Stimulated activated CD4-positive, alpha-beta T cell treated with anti-CD3 and anti-CD28 coated beads, Interleukin-1b, Interleukin-23, amount 100 ng/mL, for 1 hour (primary cell): ENCODE data around the gene CCNB1.
"Not testable (repeated sequence)": the region's sequence is repeated elsewhere in the genome, so short reads cannot be mapped to it uniquely, and the experiment has no call there.

Source experiments
- DNase-seq, 2 donors: peaks; one replicate each; pipeline ENCODE4 v3.0.0-alpha.2; 2020; ENCODE audit warnings: low read depth in 2 of 2

The CCNB1 gene

GRCh38 chr5:69184621-69185020, 17.7 kb downstream of the CCNB1 start:
- DNase-seq = no peak

GRCh38 chr5:69187342-69187741, 20.4 kb downstream of the CCNB1 start:
- no peak for DNase-seq

- DNase-seq = no peak
These were observed 21.8 kb downstream of the CCNB1 start for GRCh38 chr5:69188811-69189161.

- DNase-seq = peak; percentile 64 to 87
These were observed 22.5 kb downstream of the CCNB1 start, which contains the start of gene CENPH for GRCh38 chr5:69189162-69190086. CENPH (plus strand) TSS chr5:69189583; CDS start chr5:69189635, 52 bp downstream.

GRCh38 chr5:69202497-69202896, 35.5 kb downstream of the CCNB1 start:
- no peak for DNase-seq

- no peak for DNase-seq
These were observed 39.7 kb downstream of the CCNB1 start for GRCh38 chr5:69206528-69207190.

GRCh38 chr5:69209602-69210001, 42.7 kb downstream of the CCNB1 start:
- no peak for DNase-seq

- no peak for DNase-seq
These were observed 44.2 kb downstream of the CCNB1 start for GRCh38 chr5:69211200-69211599.

- no peak for DNase-seq
These were observed 45.1 kb downstream of the CCNB1 start for GRCh38 chr5:69212022-69212421.

- no peak for DNase-seq
These were observed 46.7 kb downstream of the CCNB1 start for GRCh38 chr5:69213513-69214215.

GRCh38 chr5:69217151-69217511, 50.2 kb downstream of the CCNB1 start:
- DNase-seq = no peak

GRCh38 chr5:69217548-69218526, 50.9 kb downstream of the CCNB1 start:
- peak; percentile 89 for DNase-seq

GRCh38 chr5:69219939-69220338, 53.0 kb downstream of the CCNB1 start:
- no peak for DNase-seq

- not testable (repeated sequence) for DNase-seq
These were observed 53.4 kb downstream of the CCNB1 start for GRCh38 chr5:69220371-69220770.

- not testable (repeated sequence) for DNase-seq
These were observed 53.9 kb downstream of the CCNB1 start for GRCh38 chr5:69220833-69221232.

- no peak for DNase-seq
These were observed 57.6 kb downstream of the CCNB1 start for GRCh38 chr5:69224520-69224919.

GRCh38 chr5:69225860-69226259, 58.9 kb downstream of the CCNB1 start:
- no peak for DNase-seq
